HG02588 (cell line): ENCODE measurements around the gene NDUFA3.

ENCODE experiments used
- ATAC-seq: cut with Tn5 transposase; IDR thresholded peaks from one replicate; pipeline ENCODE4 v1.9.1; 2021; ENCODE audit warnings: mild to moderate bottlenecking, moderate library complexity; ENCODE audit not compliant: unreplicated experiment

The NDUFA3 gene

GRCh38 chr19:54137699-54138488, 35.2 kb downstream of the NDUFA3 start, which contains the start of gene CNOT3:
TSS of gene CNOT3 (plus strand) at chr19:54137762. CDS start at chr19:54142979, 5,217 bp downstream.
- ATAC-seq = no peak

- ATAC-seq = no peak
Observed at GRCh38 chr19:54138489-54139256, 36.0 kb downstream of the NDUFA3 start.

- ATAC-seq = no peak
Observed at GRCh38 chr19:54141356-54141755, 38.7 kb downstream of the NDUFA3 start.

GRCh38 chr19:54142166-54142780, 39.6 kb downstream of the NDUFA3 start:
- ATAC-seq = no peak

- no peak for ATAC-seq
Observed at GRCh38 chr19:54145541-54146158, 43.0 kb downstream of the NDUFA3 start.

GRCh38 chr19:54147676-54148075, 45.0 kb downstream of the NDUFA3 start:
- ATAC-seq = no peak

- no peak for ATAC-seq
Observed at GRCh38 chr19:54148158-54148557, 45.5 kb downstream of the NDUFA3 start.

- no peak for ATAC-seq
Observed at GRCh38 chr19:54149021-54149812, 46.6 kb downstream of the NDUFA3 start.

GRCh38 chr19:54151362-54152035, 48.8 kb downstream of the NDUFA3 start:
- ATAC-seq = no peak

GRCh38 chr19:54152267-54152666, 49.6 kb downstream of the NDUFA3 start:
- ATAC-seq = no peak

GRCh38 chr19:54152878-54153524, 50.3 kb downstream of the NDUFA3 start:
- ATAC-seq = no peak

GRCh38 chr19:54153731-54154326, 51.2 kb downstream of the NDUFA3 start:
- ATAC-seq = no peak

GRCh38 chr19:54154603-54155345, 52.1 kb downstream of the NDUFA3 start:
- ATAC-seq = no peak

GRCh38 chr19:54155694-54156093, 53.0 kb downstream of the NDUFA3 start:
- no peak for ATAC-seq

- ATAC-seq = no peak
Observed at GRCh38 chr19:54156490-54156889, 53.8 kb downstream of the NDUFA3 start.

GRCh38 chr19:54156953-54157352, 54.3 kb downstream of the NDUFA3 start:
- ATAC-seq = no peak
